Activated CD4-positive, alpha-beta T cell treated with anti-CD3 and anti-CD28 coated beads, Interleukin-2, amount 10 ng/mL, durations not matched to agents 24 days and 14 days (primary cell): ENCODE results near the gene HARS1. TPM values are rescaled to one million over a fixed set of nuclear protein-coding genes. Genes with fewer than 3 reads are reported as not detected.
"Not testable (repeated sequence)": the region's sequence is repeated elsewhere in the genome, so short reads cannot be mapped to it uniquely, and the experiment has no call there.

Experiments
- DNase-seq: peaks from one replicate; pipeline ENCODE4 v3.0.0; 2022
- H3K27ac Mint-ChIP-seq: one replicate; pipeline ENCODE4 v1.8.0; 2022; ENCODE audit warnings: mild to moderate bottlenecking, mixed read lengths
- H3K27me3 Mint-ChIP-seq: one replicate; pipeline ENCODE4 v1.8.0; 2022; ENCODE audit warnings: mixed read lengths
- H3K36me3 Mint-ChIP-seq: one replicate; pipeline ENCODE4 v1.8.0; 2022; ENCODE audit warnings: low read depth, mild to moderate bottlenecking, mixed read lengths
- H3K4me1 Mint-ChIP-seq: one replicate; pipeline ENCODE4 v1.8.0; 2021; ENCODE audit warnings: mixed read lengths
- H3K4me3 Mint-ChIP-seq: one replicate; pipeline ENCODE4 v1.8.0; 2022; ENCODE audit warnings: mild to moderate bottlenecking, moderate library complexity, mixed read lengths
- H3K9me3 Mint-ChIP-seq: one replicate; pipeline ENCODE4 v1.8.0; 2021; ENCODE audit warnings: mixed read lengths
- intact Hi-C: fragments of 100-400 bp; cut with micrococcal nuclease; formaldehyde crosslinking; loops from one replicate; pipeline ENCODE4 v1.15.1; 2023
- total RNA-seq: library from RNA; stranded (reverse); gene quantifications from 2 replicates; pipeline ENCODE4 v1.2.3, GENCODE V29; 2022

Gene HARS1
- total RNA-seq, result 109 and 115 TPM in 2 replicates

- peaks cover 30% of the 10 kb centered on the region for H3K4me1 Mint-ChIP-seq
- H3K27ac Mint-ChIP-seq, result peak within 1 kb of the TSS; percentile 98
- peak; percentile 96 for DNase-seq
- H3K9me3 Mint-ChIP-seq, result no peaks in the 10 kb centered on the region
- H3K36me3 Mint-ChIP-seq, result peaks cover 55% of the 10 kb centered on the region
- no peaks in the 10 kb centered on the region for H3K27me3 Mint-ChIP-seq
- intact Hi-C loops, result loop anchor here (1.0 to 2.0 kb wide), 5 partner anchors 9 to 290 kb away; partner anchors contain the start of genes ANKHD1, IK, NDUFA2 and TMCO6
- peak within 1 kb of the TSS; percentile 98 for H3K4me3 Mint-ChIP-seq
Observed at GRCh38 chr5:140690941-140691924, at the start of gene HARS1, which contains the start of gene HARS2. Gene HARS1, minus strand, starts transcription at chr5:140691370. Its CDS starts 66 bp downstream, at chr5:140691304. Gene HARS2, plus strand, starts transcription at chr5:140691455. Its CDS starts 194 bp downstream, at chr5:140691649.

- H3K9me3 Mint-ChIP-seq, result peaks cover 36% of the 10 kb centered on the region
- H3K4me3 Mint-ChIP-seq, result no peak overlapping the region
- H3K4me1 Mint-ChIP-seq, result no peaks in the 10 kb centered on the region
- H3K36me3 Mint-ChIP-seq, result no peaks in the 10 kb centered on the region
- H3K27ac Mint-ChIP-seq, result no peak overlapping the region
- H3K27me3 Mint-ChIP-seq, result peaks cover 7% of the 10 kb centered on the region
- DNase-seq, result no peak
- intact Hi-C loops, result no loop called here
Observed at GRCh38 chr5:140737486-140737885, 46.3 kb upstream of the HARS1 start.

- DNase-seq, result no peak
- H3K36me3 Mint-ChIP-seq, result no peaks in the 10 kb centered on the region
- H3K27me3 Mint-ChIP-seq, result peaks cover 7% of the 10 kb centered on the region
- no peak overlapping the region for H3K27ac Mint-ChIP-seq
- peaks cover 31% of the 10 kb centered on the region for H3K9me3 Mint-ChIP-seq
- intact Hi-C loops, result no loop called here
- no peaks in the 10 kb centered on the region for H3K4me1 Mint-ChIP-seq
- no peak overlapping the region for H3K4me3 Mint-ChIP-seq
Observed at GRCh38 chr5:140734354-140734753, 43.2 kb upstream of the HARS1 start.

GRCh38 chr5:140733098-140733497, 41.9 kb upstream of the HARS1 start:
- Mint-ChIP-seq H3K27me3 (peaks cover 7% of the 10 kb centered on the region), H3K4me3 (no peak overlapping the region), H3K27ac (no peak overlapping the region), H3K36me3 (no peaks in the 10 kb centered on the region), H3K4me1 (no peaks in the 10 kb centered on the region), H3K9me3 (peaks cover 31% of the 10 kb centered on the region)
- no peak for DNase-seq
- intact Hi-C loops, result no loop called here

GRCh38 chr5:140725799-140726471, 34.8 kb upstream of the HARS1 start:
- Mint-ChIP-seq H3K27ac (peak overlapping the region; percentile 83), H3K27me3 (peaks cover 20% of the 10 kb centered on the region), H3K4me1 (peaks cover 8% of the 10 kb centered on the region), H3K9me3 (peaks cover 4% of the 10 kb centered on the region), H3K4me3 (peak overlapping the region; percentile 84), H3K36me3 (no peaks in the 10 kb centered on the region)
- intact Hi-C loops, result loop anchor here (1.0 to 5.0 kb wide), 2 partner anchors 15 to 484 kb away; no protein-coding TSS in a partner anchor
- peak; percentile 93 for DNase-seq

GRCh38 chr5:140721395-140721794, 30.2 kb upstream of the HARS1 start:
- H3K4me1 Mint-ChIP-seq, H3K36me3 Mint-ChIP-seq, H3K9me3 Mint-ChIP-seq, DNase-seq, H3K4me3 Mint-ChIP-seq, H3K27ac Mint-ChIP-seq: not testable (repeated sequence)
- intact Hi-C loops, result loop anchor here (2.0 kb wide), 1 partner anchor 359 kb away; no protein-coding TSS in a partner anchor
- peaks cover 20% of the 10 kb centered on the region for H3K27me3 Mint-ChIP-seq

GRCh38 chr5:140720738-140721137, 29.6 kb upstream of the HARS1 start:
- not testable (repeated sequence) for H3K4me3 Mint-ChIP-seq, H3K36me3 Mint-ChIP-seq, DNase-seq, H3K27ac Mint-ChIP-seq, H3K9me3 Mint-ChIP-seq, H3K4me1 Mint-ChIP-seq
- intact Hi-C loops, result loop anchor here (2.0 kb wide), 1 partner anchor 358 kb away; no protein-coding TSS in a partner anchor
- peaks cover 16% of the 10 kb centered on the region for H3K27me3 Mint-ChIP-seq

GRCh38 chr5:140718266-140718592, 27.1 kb upstream of the HARS1 start:
- H3K27ac Mint-ChIP-seq, result no peak overlapping the region
- peaks cover 4% of the 10 kb centered on the region for H3K4me1 Mint-ChIP-seq
- H3K27me3 Mint-ChIP-seq, result peaks cover 16% of the 10 kb centered on the region
- H3K9me3 Mint-ChIP-seq, result no peaks in the 10 kb centered on the region
- DNase-seq, result no peak
- H3K36me3 Mint-ChIP-seq, result no peaks in the 10 kb centered on the region
- intact Hi-C loops, result no loop called here
- H3K4me3 Mint-ChIP-seq, result peak overlapping the region; percentile 40

GRCh38 chr5:140716238-140716637, 25.1 kb upstream of the HARS1 start:
- H3K36me3 Mint-ChIP-seq, H3K27ac Mint-ChIP-seq, H3K27me3 Mint-ChIP-seq, DNase-seq, H3K9me3 Mint-ChIP-seq, intact Hi-C loops, H3K4me3 Mint-ChIP-seq: not testable (repeated sequence)
- H3K4me1 Mint-ChIP-seq, result peaks cover 12% of the 10 kb centered on the region

GRCh38 chr5:140713562-140714094, 22.5 kb upstream of the HARS1 start:
- Mint-ChIP-seq H3K4me1 (peaks cover 20% of the 10 kb centered on the region), H3K9me3 (no peaks in the 10 kb centered on the region), H3K4me3 (no peak overlapping the region), H3K27me3 (peaks cover 8% of the 10 kb centered on the region), H3K36me3 (peaks cover 3% of the 10 kb centered on the region), H3K27ac (no peak overlapping the region)
- intact Hi-C loops, result loop anchor here (5.0 kb wide), 2 partner anchors 161 to 411 kb away; partner anchors contain the start of gene PFDN1
- DNase-seq, result no peak

- Mint-ChIP-seq H3K27ac (no peak overlapping the region), H3K27me3 (peaks cover 8% of the 10 kb centered on the region), H3K4me3 (peak overlapping the region; percentile 90), H3K9me3 (no peaks in the 10 kb centered on the region), H3K36me3 (peaks cover 11% of the 10 kb centered on the region), H3K4me1 (peaks cover 20% of the 10 kb centered on the region)
- intact Hi-C loops, result loop anchor here (1.0 to 5.0 kb wide), 5 partner anchors 11 to 409 kb away; partner anchors contain the start of genes ANKHD1, PFDN1 and ZMAT2
- no peak for DNase-seq
Observed at GRCh38 chr5:140711794-140712193, 20.6 kb upstream of the HARS1 start.

- DNase-seq, result peak; percentile 97
- Mint-ChIP-seq H3K27me3 (peaks cover 8% of the 10 kb centered on the region), H3K36me3 (peaks cover 18% of the 10 kb centered on the region), H3K4me1 (peaks cover 20% of the 10 kb centered on the region), H3K27ac (peak overlapping the region; percentile 96), H3K4me3 (peak overlapping the region; percentile 90), H3K9me3 (no peaks in the 10 kb centered on the region)
- intact Hi-C loops, result loop anchor here (1.0 to 5.0 kb wide), 5 partner anchors 11 to 409 kb away; partner anchors contain the start of genes ANKHD1, PFDN1 and ZMAT2
Observed at GRCh38 chr5:140710899-140711552, 19.9 kb upstream of the HARS1 start.

- intact Hi-C loops, result loop anchor here (10.0 kb wide), 1 partner anchor 594 kb away; the partner anchor contains the start of gene PURA
- H3K4me1 Mint-ChIP-seq, result peaks cover 19% of the 10 kb centered on the region
- not testable (repeated sequence) for H3K4me3 Mint-ChIP-seq, H3K27ac Mint-ChIP-seq, H3K27me3 Mint-ChIP-seq, H3K9me3 Mint-ChIP-seq, DNase-seq
- peaks cover 34% of the 10 kb centered on the region for H3K36me3 Mint-ChIP-seq
Observed at GRCh38 chr5:140708787-140709186, 17.6 kb upstream of the HARS1 start.
